ENCODE data around the gene FDX2.
"Not testable (repeated sequence)": the region's sequence is repeated elsewhere in the genome, so short reads cannot be mapped to it uniquely, and the experiment has no call there.

Gene FDX2

DNA sequence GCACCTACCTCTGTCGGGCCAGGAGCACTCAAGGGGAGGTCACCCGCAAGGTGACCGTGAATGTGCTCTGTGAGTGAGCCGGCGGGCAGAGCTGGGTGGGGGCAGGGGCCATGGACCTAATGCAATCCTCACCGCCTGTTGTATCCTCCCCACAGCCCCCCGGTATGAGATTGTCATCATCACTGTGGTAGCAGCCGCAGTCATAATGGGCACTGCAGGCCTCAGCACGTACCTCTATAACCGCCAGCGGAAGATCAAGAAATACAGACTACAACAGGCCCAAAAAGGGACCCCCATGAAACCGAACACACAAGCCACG lies 30.9 kb downstream of the FDX2 start:
- no peaks in the 10 kb centered on the region for H4K20me1 ChIP-seq (ENCODE audit: control insufficient read depth, insufficient read depth, low read depth, low read length)
- H3K36me3 ChIP-seq (ENCODE audit: control insufficient read depth, low read length) = peaks cover 48% of the 10 kb centered on the region
- peaks cover 5% of the 10 kb centered on the region for H3K79me2 ChIP-seq (ENCODE audit: control insufficient read depth, low read length)
- no peak for TF ChIP-seq EZH2phosphoT487 (IDR thresholded peaks at IDR 0.05; ENCODE audit: borderline replicate concordance, low read length)
- TF ChIP-seq, protein P1, sequence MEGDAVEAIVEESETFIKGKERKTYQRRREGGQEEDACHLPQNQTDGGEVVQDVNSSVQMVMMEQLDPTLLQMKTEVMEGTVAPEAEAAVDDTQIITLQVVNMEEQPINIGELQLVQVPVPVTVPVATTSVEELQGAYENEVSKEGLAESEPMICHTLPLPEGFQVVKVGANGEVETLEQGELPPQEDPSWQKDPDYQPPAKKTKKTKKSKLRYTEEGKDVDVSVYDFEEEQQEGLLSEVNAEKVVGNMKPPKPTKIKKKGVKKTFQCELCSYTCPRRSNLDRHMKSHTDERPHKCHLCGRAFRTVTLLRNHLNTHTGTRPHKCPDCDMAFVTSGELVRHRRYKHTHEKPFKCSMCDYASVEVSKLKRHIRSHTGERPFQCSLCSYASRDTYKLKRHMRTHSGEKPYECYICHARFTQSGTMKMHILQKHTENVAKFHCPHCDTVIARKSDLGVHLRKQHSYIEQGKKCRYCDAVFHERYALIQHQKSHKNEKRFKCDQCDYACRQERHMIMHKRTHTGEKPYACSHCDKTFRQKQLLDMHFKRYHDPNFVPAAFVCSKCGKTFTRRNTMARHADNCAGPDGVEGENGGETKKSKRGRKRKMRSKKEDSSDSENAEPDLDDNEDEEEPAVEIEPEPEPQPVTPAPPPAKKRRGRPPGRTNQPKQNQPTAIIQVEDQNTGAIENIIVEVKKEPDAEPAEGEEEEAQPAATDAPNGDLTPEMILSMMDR (IDR thresholded peaks at IDR 0.05; ENCODE audit: low read depth, low read length, poor library complexity, severe bottlenecking) = no peak
- H3K4me1 ChIP-seq (ENCODE audit: control insufficient read depth, low read length) = peaks cover 55% of the 10 kb centered on the region
- H3K4me3 ChIP-seq (ENCODE audit: low read length) = no peak overlapping the region
- no peak overlapping the region for H3K4me2 ChIP-seq (ENCODE audit: low read length)
- H3K27ac ChIP-seq (ENCODE audit: low read depth, low read length) = no peak overlapping the region
- peaks cover 5% of the 10 kb centered on the region for H3K27me3 ChIP-seq (ENCODE audit: control insufficient read depth, low read length)
- H3F3A ChIP-seq (ENCODE audit: control insufficient read depth, insufficient read depth) = peaks cover 15% of the 10 kb centered on the region
- no peaks in the 10 kb centered on the region for H3K9me3 ChIP-seq (ENCODE audit: control insufficient read depth, insufficient read depth, low read length)
- no peaks in the 10 kb centered on the region for H3K9me2 ChIP-seq (replicated peaks; ENCODE audit: control insufficient read depth, low read length)

DNA sequence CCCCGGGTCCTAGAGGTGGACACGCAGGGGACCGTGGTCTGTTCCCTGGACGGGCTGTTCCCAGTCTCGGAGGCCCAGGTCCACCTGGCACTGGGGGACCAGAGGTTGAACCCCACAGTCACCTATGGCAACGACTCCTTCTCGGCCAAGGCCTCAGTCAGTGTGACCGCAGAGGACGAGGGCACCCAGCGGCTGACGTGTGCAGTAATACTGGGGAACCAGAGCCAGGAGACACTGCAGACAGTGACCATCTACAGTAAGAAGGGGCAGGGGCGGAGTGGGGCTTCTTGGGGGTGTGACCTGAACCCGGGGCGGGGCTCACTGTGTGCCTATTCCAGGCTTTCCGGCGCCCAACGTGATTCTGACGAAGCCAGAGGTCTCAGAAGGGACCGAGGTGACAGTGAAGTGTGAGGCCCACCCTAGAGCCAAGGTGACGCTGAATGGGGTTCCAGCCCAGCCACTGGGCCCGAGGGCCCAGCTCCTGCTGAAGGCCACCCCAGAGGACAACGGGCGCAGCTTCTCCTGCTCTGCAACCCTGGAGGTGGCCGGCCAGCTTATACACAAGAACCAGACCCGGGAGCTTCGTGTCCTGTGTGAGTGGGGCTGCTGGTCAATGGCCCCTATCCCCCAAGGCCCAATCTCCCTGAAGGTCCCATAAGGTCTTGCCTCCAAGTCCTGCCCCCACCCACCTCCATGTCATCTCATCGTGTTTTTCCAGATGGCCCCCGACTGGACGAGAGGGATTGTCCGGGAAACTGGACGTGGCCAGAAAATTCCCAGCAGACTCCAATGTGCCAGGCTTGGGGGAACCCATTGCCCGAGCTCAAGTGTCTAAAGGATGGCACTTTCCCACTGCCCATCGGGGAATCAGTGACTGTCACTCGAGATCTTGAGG lies 31.5 kb downstream of the FDX2 start:
- no peaks in the 10 kb centered on the region for H3K9me2 ChIP-seq (replicated peaks; ENCODE audit: control insufficient read depth, low read length)
- no peaks in the 10 kb centered on the region; the same call in 1 of the 2 replicates for H3K27me3 ChIP-seq (ENCODE audit: control insufficient read depth, low read length)
- no peak overlapping the region for H3K4me3 ChIP-seq (ENCODE audit: low read length)
- no peaks in the 10 kb centered on the region for H4K20me1 ChIP-seq (ENCODE audit: control insufficient read depth, insufficient read depth, low read depth, low read length)
- peaks cover 51% of the 10 kb centered on the region for H3K4me1 ChIP-seq (ENCODE audit: control insufficient read depth, low read length)
- peaks cover 7% of the 10 kb centered on the region for H3K79me2 ChIP-seq (ENCODE audit: control insufficient read depth, low read length)
- peaks cover 15% of the 10 kb centered on the region for H3F3A ChIP-seq (ENCODE audit: control insufficient read depth, insufficient read depth)
- TF ChIP-seq EZH2phosphoT487 (IDR thresholded peaks at IDR 0.05; ENCODE audit: borderline replicate concordance, low read length) = no peak
- TF ChIP-seq, protein P1 (IDR thresholded peaks at IDR 0.05; ENCODE audit: low read depth, low read length, poor library complexity, severe bottlenecking) = no peak
- no peaks in the 10 kb centered on the region for H3K9me3 ChIP-seq (ENCODE audit: control insufficient read depth, insufficient read depth, low read length)
- H3K36me3 ChIP-seq (ENCODE audit: control insufficient read depth, low read length) = peaks cover 54% of the 10 kb centered on the region
- no peak overlapping the region for H3K4me2 ChIP-seq (ENCODE audit: low read length)
- H3K27ac ChIP-seq (ENCODE audit: low read depth, low read length) = no peak overlapping the region

DNA sequence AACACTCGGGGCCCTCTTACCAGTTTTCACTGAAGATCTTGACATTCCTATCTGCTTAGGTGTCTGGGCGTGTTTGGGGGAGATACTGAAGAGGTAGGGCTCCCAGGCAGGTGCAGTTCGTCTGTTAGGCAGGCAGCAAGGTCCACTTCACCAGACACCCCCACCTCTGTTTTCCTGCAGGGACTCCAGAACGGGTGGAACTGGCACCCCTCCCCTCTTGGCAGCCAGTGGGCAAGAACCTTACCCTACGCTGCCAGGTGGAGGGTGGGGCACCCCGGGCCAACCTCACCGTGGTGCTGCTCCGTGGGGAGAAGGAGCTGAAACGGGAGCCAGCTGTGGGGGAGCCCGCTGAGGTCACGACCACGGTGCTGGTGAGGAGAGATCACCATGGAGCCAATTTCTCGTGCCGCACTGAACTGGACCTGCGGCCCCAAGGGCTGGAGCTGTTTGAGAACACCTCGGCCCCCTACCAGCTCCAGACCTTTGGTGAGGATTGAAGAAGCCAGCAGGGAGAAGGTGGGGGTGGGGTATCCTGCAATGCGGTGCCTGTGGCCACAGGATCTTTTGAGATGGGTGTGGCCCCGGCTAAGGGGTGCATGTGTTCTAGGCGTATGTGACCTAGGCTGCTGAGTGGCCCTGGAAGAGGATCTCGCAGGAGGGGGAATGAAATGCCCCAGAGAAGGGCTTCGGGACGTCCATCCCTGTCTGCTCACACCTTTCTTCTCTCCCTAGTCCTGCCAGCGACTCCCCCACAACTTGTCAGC lies 32.3 kb downstream of the FDX2 start:
- Histone ChIP-seq H3K36me3 (ENCODE audit: control insufficient read depth, low read length) (peaks cover 62% of the 10 kb centered on the region), H3K9me2 (replicated peaks; ENCODE audit: control insufficient read depth, low read length) (no peaks in the 10 kb centered on the region), H3F3A (ENCODE audit: control insufficient read depth, insufficient read depth) (peaks cover 15% of the 10 kb centered on the region), H4K20me1 (ENCODE audit: control insufficient read depth, insufficient read depth, low read depth, low read length) (no peaks in the 10 kb centered on the region), H3K4me3 (ENCODE audit: low read length) (no peak overlapping the region), H3K79me2 (ENCODE audit: control insufficient read depth, low read length) (peaks cover 14% of the 10 kb centered on the region), H3K4me1 (ENCODE audit: control insufficient read depth, low read length) (peaks cover 43% of the 10 kb centered on the region), H3K27me3 (ENCODE audit: control insufficient read depth, low read length) (no peaks in the 10 kb centered on the region), H3K27ac (ENCODE audit: low read depth, low read length) (no peak overlapping the region), H3K9me3 (ENCODE audit: control insufficient read depth, insufficient read depth, low read length) (no peaks in the 10 kb centered on the region), H3K4me2 (ENCODE audit: low read length) (no peak overlapping the region)
- no peak for TF ChIP-seq EZH2phosphoT487 (IDR thresholded peaks at IDR 0.05; ENCODE audit: borderline replicate concordance, low read length)
- TF ChIP-seq, protein P1 (IDR thresholded peaks at IDR 0.05; ENCODE audit: low read depth, low read length, poor library complexity, severe bottlenecking) = no peak

DNA sequence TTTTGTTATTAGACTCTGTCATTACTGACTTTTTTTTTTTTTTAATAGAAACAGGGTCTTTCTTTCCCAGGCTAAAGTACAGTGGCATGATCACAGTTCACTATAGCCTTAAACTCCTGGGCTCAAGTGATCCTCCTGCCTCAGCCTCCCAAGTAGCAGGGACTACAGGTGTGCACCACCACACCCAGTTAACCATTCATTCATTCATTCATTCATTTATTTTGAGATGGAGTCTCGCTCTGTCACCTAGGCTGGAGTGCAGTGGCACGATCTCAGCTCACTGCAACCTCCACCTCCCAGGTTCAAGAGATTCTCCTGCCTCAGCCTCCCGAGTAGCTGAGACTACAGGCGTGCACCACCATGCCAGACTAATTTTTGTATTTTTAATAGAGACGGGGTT lies 33.8 kb downstream of the FDX2 start:
- Histone ChIP-seq H3K4me1 (ENCODE audit: control insufficient read depth, low read length) (peaks cover 28% of the 10 kb centered on the region), H3K79me2 (ENCODE audit: control insufficient read depth, low read length) (peaks cover 14% of the 10 kb centered on the region), H3F3A (ENCODE audit: control insufficient read depth, insufficient read depth) (peaks cover 15% of the 10 kb centered on the region), H3K36me3 (ENCODE audit: control insufficient read depth, low read length) (peaks cover 75% of the 10 kb centered on the region)
- H3K9me3 ChIP-seq (ENCODE audit: control insufficient read depth, insufficient read depth, low read length); H3K4me3 ChIP-seq (ENCODE audit: low read length); H3K27ac ChIP-seq (ENCODE audit: low read depth, low read length); H4K20me1 ChIP-seq (ENCODE audit: control insufficient read depth, insufficient read depth, low read depth, low read length); H3K4me2 ChIP-seq (ENCODE audit: low read length); H3K27me3 ChIP-seq (ENCODE audit: control insufficient read depth, low read length); H3K9me2 ChIP-seq (replicated peaks; ENCODE audit: control insufficient read depth, low read length): not testable (repeated sequence)
